HCT116 (cell line): Measurements from ENCODE around the gene UBE2F. TPM values are rescaled to one million over a fixed set of nuclear protein-coding genes. Genes with fewer than 3 reads are reported as not detected.
A peak's percentile ranks its signal among the peaks of the same experiment; 100 is the strongest.

Experiments
- ATAC-seq: fragments of 200-7000 bp; cut with Tn5 transposase; 2 replicates; pipeline ENCODE4 v1.9.1; 2020; ENCODE audit warnings: mild to moderate bottlenecking, moderate library complexity
- BruUV-seq: library from RNA; stranded (reverse); fragments of 400-500 nt; replicated peaks from 2 replicates; lab custom pipeline; 2021; lab: Mats Ljungman, UMichigan
- CTCF ChIA-PET: fragments of 300-600 bp; sonication (Branson Sonifier 250); formaldehyde crosslinking; loops from one replicate; lab custom pipeline; 2021; ENCODE audit warnings: antibody characterized with exemption; lab: Charles Lee
- POLR2A ChIA-PET: fragments of 300-600, 350-600 bp; sonication (Branson Sonifier 250); formaldehyde crosslinking; loops from one replicate; lab custom pipeline; 2021; ENCODE audit warnings: antibody characterized with exemption; lab: Charles Lee
- RAD21 ChIA-PET, 2 experiments: fragments of 300-600 bp; sonication (Branson Sonifier 250); formaldehyde crosslinking; loops; one replicate each; lab custom pipeline; 2023; ENCODE audit warnings: low total read pairs in 2 of 2; ENCODE audit not compliant: uncharacterized antibody in 2 of 2, unreplicated experiment in 2 of 2, low non-redundant PET in 1 of 2; lab: Charles Lee
- DNase-seq: peaks from one replicate; pipeline ENCODE4 v3.0.0-alpha.2; 2010; ENCODE audit warnings: low read depth, low spot score
- H2AFZ ChIP-seq: fragments of 200-600 bp; shearing (Covaris generic), sonication (generic); 2 replicates; pipeline ENCODE4 v1.6.1; 2017; ENCODE audit warnings: low read depth, mixed run types, mixed read lengths, antibody characterized with exemption, low read length; ENCODE audit not compliant: poor library complexity, severe bottlenecking
- H3K27ac ChIP-seq: 2 replicates; pipeline ENCODE4 v1.5.1; 2012; ENCODE audit warnings: low read depth, low read length
- H3K27me3 ChIP-seq: fragments of 200-600 bp; sonication (generic); 2 replicates; pipeline ENCODE4 v1.6.1; 2016; ENCODE audit warnings: mixed run types, low read length, mixed read lengths; ENCODE audit not compliant: insufficient read depth
- H3K36me3 ChIP-seq, 2 experiments: fragments of 200-500 bp in 1 of 2; fragments of 200-600 bp in 1 of 2; sonication (Bioruptor generic) in 1 of 2; sonication (generic) in 1 of 2; 2 replicates each; pipeline versions ENCODE4 v1.5.1 to v1.6.1; 2014 to 2016; ENCODE audit warnings: low read length in 2 of 2, inconsistent platforms in 1 of 2, mixed read lengths in 1 of 2, mixed run types in 1 of 2; ENCODE audit not compliant: insufficient read depth in 2 of 2, control insufficient read depth in 1 of 2
- H3K4me1 ChIP-seq, 2 experiments: fragments of 200-600 bp in 1 of 2; sonication (generic) in 1 of 2; 2 replicates each; pipeline versions ENCODE4 v1.5.1 to v1.6.1; 2012 to 2017; ENCODE audit warnings: low read length in 2 of 2, inconsistent platforms in 1 of 2, mild to moderate bottlenecking in 1 of 2, mixed read lengths in 1 of 2, mixed run types in 1 of 2, moderate library complexity in 1 of 2; ENCODE audit not compliant: insufficient read depth in 2 of 2, control insufficient read depth in 1 of 2
- H3K4me2 ChIP-seq: fragments of 200-600 bp; sonication (generic); 2 replicates; pipeline ENCODE4 v1.6.1; 2017; ENCODE audit warnings: mixed run types, low read length, mixed read lengths
- H3K4me3 ChIP-seq, 2 experiments: fragments of 200-600 bp in 1 of 2; sonication (generic) in 1 of 2; replicated peaks in 1 of 2; 2 replicates each; pipeline ENCODE4 v1.5.1; 2011 to 2016; ENCODE audit warnings: low read length in 2 of 2, control low read depth in 1 of 2, low read depth in 1 of 2, mild to moderate bottlenecking in 1 of 2, mixed read lengths in 1 of 2, mixed run types in 1 of 2
- H3K79me2 ChIP-seq: fragments of 200-600 bp; sonication (generic); 2 replicates; pipeline ENCODE4 v1.6.1; 2017; ENCODE audit warnings: mild to moderate bottlenecking, mixed run types, low read length, moderate library complexity, mixed read lengths; ENCODE audit not compliant: insufficient read depth
- H3K9ac ChIP-seq: fragments of 200-600 bp; sonication (generic); 2 replicates; pipeline ENCODE4 v1.6.1; 2016; ENCODE audit warnings: low read length, mixed read lengths
- H3K9me2 ChIP-seq: fragments of 200-600 bp; sonication (generic), shearing (Covaris generic); 2 replicates; pipeline ENCODE4 v1.6.1; 2017; ENCODE audit warnings: mixed run types, mild to moderate bottlenecking, moderate library complexity; ENCODE audit not compliant: insufficient read depth
- H3K9me3 ChIP-seq, 2 experiments: fragments of 200-500 bp in 1 of 2; fragments of 200-600 bp in 1 of 2; sonication (Bioruptor generic) in 1 of 2; sonication (generic) in 1 of 2; 2 replicates each; pipeline ENCODE4 v1.6.1; 2014 to 2017; ENCODE audit warnings: low read length in 2 of 2, mixed read lengths in 2 of 2, inconsistent platforms in 1 of 2, low read depth in 1 of 2, mild to moderate bottlenecking in 1 of 2, mixed run types in 1 of 2, moderate library complexity in 1 of 2; ENCODE audit not compliant: control insufficient read depth in 1 of 2, insufficient read depth in 1 of 2
- H4K20me1 ChIP-seq: fragments of 200-600 bp; sonication (generic), shearing (Covaris generic); 2 replicates; pipeline ENCODE4 v1.6.1; 2017; ENCODE audit warnings: mixed run types, mild to moderate bottlenecking, moderate library complexity; ENCODE audit not compliant: insufficient read depth
- CEBPB ChIP-seq: IDR thresholded peaks from 2 replicates; pipeline ENCODE4 v1.6.1; 2012; ENCODE audit warnings: low read depth
- CTCF ChIP-seq, 3 experiments: fragments of 200-600 bp in 1 of 3; sonication (generic) in 1 of 3; IDR thresholded peaks in 2 of 3; conservative IDR thresholded peaks in 1 of 3; 2 replicates each; pipeline ENCODE4 v1.5.1; 2012 to 2017; ENCODE audit warnings: low read depth in 2 of 3, low read length in 2 of 3, antibody characterized with exemption in 1 of 3, borderline replicate concordance in 1 of 3, control low read depth in 1 of 3, mild to moderate bottlenecking in 1 of 3, mixed read lengths in 1 of 3, mixed run types in 1 of 3, moderate library complexity in 1 of 3; ENCODE audit not compliant: insufficient read depth in 1 of 3
- EGR1 ChIP-seq: IDR thresholded peaks from 2 replicates; pipeline ENCODE4 v1.6.1; 2012; ENCODE audit warnings: low read depth
- EZH2 ChIP-seq: fragments of 200-600 bp; sonication (generic); IDR thresholded peaks from 2 replicates; pipeline ENCODE4 v1.6.1; 2017; ENCODE audit warnings: antibody characterized with exemption, mixed run types
- EZH2phosphoT487 ChIP-seq: fragments of 200-600 bp; IDR thresholded peaks from 2 replicates; pipeline ENCODE4 v1.6.1; 2018; ENCODE audit warnings: antibody characterized with exemption, borderline replicate concordance
- RAD21 ChIP-seq: IDR thresholded peaks from 2 replicates; pipeline ENCODE4 v1.6.1; 2012; ENCODE audit warnings: low read depth, mild to moderate bottlenecking
- SIN3A ChIP-seq: IDR thresholded peaks from 2 replicates; pipeline ENCODE4 v1.6.1; 2012; ENCODE audit warnings: low read depth
- YY1 ChIP-seq: IDR thresholded peaks from 2 replicates; pipeline ENCODE4 v1.6.1; 2011; ENCODE audit warnings: low read length, low read depth, moderate library complexity, mild to moderate bottlenecking; ENCODE audit not compliant: insufficient replicate concordance; ENCODE audit errors: extremely low read depth
- intact Hi-C: fragments of 100-400 bp; cut with micrococcal nuclease; formaldehyde crosslinking; loops from 2 replicates; pipeline ENCODE4 v1.10.0; 2022
- total RNA-seq: library from RNA; stranded (reverse); gene quantifications from one replicate; pipeline ENCODE4 v1.2.1, GENCODE V29; 2021; ENCODE audit not compliant: unreplicated experiment

UBE2F gene
- total RNA-seq, 1 experiment from 2014 or later: 32.8 TPM

- no peaks in the 10 kb centered on the region for H3K36me3 ChIP-seq
- peak overlapping the region; percentile 81 to 94 for H3K4me3 ChIP-seq
- BruUV-seq: TSS peak; percentile 48
- no peaks in the 10 kb centered on the region for H3K9me2 ChIP-seq
- H2AFZ ChIP-seq: no peak overlapping the region
- peak overlapping the region; percentile 94 for H3K4me2 ChIP-seq
- no peaks in the 10 kb centered on the region for H3K9me3 ChIP-seq
- peaks cover 57% of the 10 kb centered on the region for H3K79me2 ChIP-seq
- peaks cover 9 to 18% of the 10 kb centered on the region in 2 experiments for H3K4me1 ChIP-seq
- DNase-seq (no peak), ATAC-seq (no peak)
- TF ChIP-seq CTCF (IDR thresholded peaks at IDR 0.05 in 2 of 3, conservative IDR thresholded peaks at IDR 0.05 in 1 of 3; ENCODE audit: borderline replicate concordance in 1 of 3, insufficient read depth in 1 of 3, low read depth in 2 of 3, low read length in 2 of 3) (no peak), YY1 (no peak), RAD21 (0 out of 2 replicates have a peak, but pooled peaks have one; percentile 22), SIN3A (0 out of 2 replicates have a peak, but pooled peaks have one; percentile 21), EGR1 (no peak)
- ChIA-PET RAD21 (no interaction called here), CTCF (interaction anchor here (1.2 kb wide), 1 partner anchor 45 kb away, joined by 3 read pairs; no protein-coding TSS in a partner anchor), POLR2A (no interaction called here)
- H4K20me1 ChIP-seq: no peaks in the 10 kb centered on the region
- H3K9ac ChIP-seq: peak overlapping the region; percentile 72
- H3K27ac ChIP-seq: no peak overlapping the region; the same call in 1 of the 2 replicates
- intact Hi-C loops: no loop called here
- H3K27me3 ChIP-seq: no peaks in the 10 kb centered on the region
These were observed 1.4 kb downstream of the UBE2F start for GRCh38 chr2:237968048-237968862.

- BruUV-seq: no TSS peak
- CTCF ChIA-PET: no interaction called here
- no peaks in the 10 kb centered on the region for H3K27me3 ChIP-seq
- H3K9me3 ChIP-seq: no peaks in the 10 kb centered on the region
- intact Hi-C loops: no loop called here
- TF ChIP-seq CEBPB (no peak), SIN3A (no peak), EZH2 (no peak), RAD21 (peak; percentile 22; the same call in 1 of the 2 replicates), EZH2phosphoT487 (no peak)
- RAD21 ChIA-PET: no interaction called here
- POLR2A ChIA-PET: no interaction called here
- peaks cover 70% of the 10 kb centered on the region for H3K79me2 ChIP-seq
- peaks cover 0 to 8% of the 10 kb centered on the region in 2 experiments; a peak in 1 of 4 replicates for H3K36me3 ChIP-seq
- no peak for DNase-seq
- H4K20me1 ChIP-seq: no peaks in the 10 kb centered on the region
- no peak overlapping the region for H3K27ac ChIP-seq
- peaks cover 9 to 11% of the 10 kb centered on the region in 2 experiments; a peak in 3 of 4 replicates for H3K4me1 ChIP-seq
- no peak overlapping the region for H3K9ac ChIP-seq
- ATAC-seq: no peak
- no peaks in the 10 kb centered on the region for H3K9me2 ChIP-seq
- no peak overlapping the region for H2AFZ ChIP-seq
- no peak overlapping the region for H3K4me2 ChIP-seq
- no peak overlapping the region for H3K4me3 ChIP-seq
These were observed 4.8 kb downstream of the UBE2F start for GRCh38 chr2:237971661-237972060.
